ENCODE measurements around the gene FBXL17.
"Not testable (repeated sequence)": the region's sequence is repeated elsewhere in the genome, so short reads cannot be mapped to it uniquely, and the experiment has no call there.

Gene FBXL17

DNA sequence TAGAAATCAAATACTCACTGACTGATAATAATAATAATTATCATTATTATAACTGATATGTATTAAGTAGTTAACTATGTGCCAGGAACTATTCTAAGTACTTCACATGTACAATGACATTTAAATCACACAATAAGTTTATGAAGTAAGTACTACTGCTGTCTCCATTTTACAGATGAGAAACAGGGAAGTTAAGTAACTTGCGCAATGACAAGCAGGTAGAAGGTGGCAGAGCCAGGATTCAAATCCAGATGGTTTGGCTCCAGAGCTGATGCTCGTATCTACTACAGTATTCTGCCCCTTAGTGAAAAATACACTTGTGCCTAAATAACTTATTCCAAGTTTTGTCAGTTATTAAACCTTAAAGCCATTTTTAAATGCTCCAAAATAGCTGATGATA is 217.3 kb downstream of the FBXL17 start:
- DNase-seq (ENCODE audit: low read depth, low spot score), result no peak

DNA sequence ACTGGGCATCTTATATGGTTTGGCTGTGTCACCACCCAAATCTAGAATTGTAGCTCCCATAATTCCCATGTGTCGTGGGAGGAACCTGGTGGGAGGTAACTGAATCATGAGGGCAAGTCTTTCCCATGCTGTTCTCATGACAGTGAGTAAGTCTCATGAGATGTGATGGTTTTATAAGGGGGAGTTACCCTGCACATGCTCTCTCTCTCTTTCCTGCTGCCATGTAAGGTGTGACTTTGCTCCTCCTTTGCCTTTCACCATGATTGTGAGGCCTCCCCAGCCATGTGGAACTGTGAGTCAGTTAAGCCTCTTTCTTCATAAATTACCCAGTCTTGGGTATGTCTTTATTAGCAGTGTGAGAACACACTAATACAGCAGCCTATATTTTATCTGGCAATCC is 229.0 kb downstream of the FBXL17 start:
- not testable (repeated sequence) for DNase-seq (ENCODE audit: low read depth, low spot score)

DNA sequence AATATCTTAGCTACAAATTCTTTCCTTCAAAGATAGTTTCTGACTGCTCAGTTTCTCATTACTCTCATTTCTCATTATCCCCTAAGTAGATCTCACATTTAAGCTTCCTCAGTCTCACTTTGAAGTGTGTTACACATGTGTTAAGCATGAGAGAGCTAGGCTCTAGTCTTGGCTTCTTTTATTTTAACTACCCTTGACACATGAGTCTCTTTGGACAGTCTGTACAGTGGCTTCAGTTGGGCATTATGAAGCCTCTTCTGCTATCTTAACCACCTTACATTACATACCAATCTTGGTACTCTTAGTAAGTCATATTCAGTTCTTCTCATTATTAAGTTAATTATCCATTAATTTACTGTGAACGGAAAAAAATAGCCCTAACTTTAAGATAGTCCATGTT is 232.5 kb downstream of the FBXL17 start:
- DNase-seq (ENCODE audit: low read depth, low spot score), result no peak

DNA sequence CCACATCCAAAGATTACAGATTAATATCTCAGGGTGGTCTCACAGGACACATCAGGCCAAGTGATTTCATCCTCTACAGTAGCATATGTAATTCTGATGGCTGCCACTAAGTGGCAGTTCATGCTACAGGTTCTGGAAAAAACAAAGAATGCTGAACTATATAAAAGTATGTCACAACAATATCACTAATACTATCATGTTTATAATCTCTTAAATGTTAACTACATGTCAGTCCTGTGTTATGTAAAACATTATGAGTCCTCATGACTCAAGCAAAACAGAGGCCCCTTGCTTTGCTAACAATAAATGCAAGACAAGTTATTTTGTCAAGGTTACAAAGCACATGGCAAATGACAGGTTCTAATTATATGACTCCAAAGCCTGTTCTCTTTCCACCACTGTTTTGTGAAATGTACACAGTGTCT is 233.2 kb downstream of the FBXL17 start:
- peak; percentile 38 for DNase-seq (ENCODE audit: low read depth, low spot score)

DNA sequence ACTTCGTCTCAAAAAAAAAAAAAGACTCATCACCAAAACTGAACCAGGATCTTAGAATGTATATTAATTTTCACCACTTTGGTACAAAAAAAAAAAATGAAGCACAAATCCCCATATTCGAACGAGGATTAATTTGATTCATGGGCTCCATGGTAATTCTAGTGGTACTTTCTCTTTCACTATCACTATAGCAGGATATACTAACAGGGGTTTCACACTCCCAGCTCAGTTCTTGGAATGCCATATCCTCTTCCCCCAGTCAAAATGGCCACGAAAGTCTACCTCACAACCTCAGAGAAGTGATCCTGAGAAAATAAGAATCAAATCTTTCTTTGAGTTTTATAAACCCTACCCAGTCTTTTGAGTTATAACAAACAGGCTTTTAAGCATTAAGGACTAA is 235.7 kb downstream of the FBXL17 start:
- DNase-seq (ENCODE audit: low read depth, low spot score), result no peak

DNA sequence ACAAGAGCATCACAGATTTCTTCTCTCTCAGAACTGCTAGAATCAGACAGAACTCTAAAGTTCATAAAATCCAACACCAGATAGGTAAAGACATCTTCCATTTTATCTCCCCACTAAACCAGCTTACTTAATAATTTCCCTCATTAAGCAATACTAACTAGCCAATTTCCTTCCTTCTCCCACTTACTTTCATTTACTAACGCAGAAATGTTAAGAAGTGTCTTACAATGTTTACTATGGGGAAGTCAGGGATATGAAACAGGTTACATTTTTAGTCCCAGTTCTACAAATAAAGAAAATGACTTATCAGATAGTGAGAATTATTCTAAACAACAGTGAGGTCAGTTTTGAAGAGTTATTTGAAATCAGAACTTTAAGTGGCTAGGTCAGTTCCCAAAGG is 236.5 kb downstream of the FBXL17 start:
- no peak for DNase-seq (ENCODE audit: low read depth, low spot score)

DNA sequence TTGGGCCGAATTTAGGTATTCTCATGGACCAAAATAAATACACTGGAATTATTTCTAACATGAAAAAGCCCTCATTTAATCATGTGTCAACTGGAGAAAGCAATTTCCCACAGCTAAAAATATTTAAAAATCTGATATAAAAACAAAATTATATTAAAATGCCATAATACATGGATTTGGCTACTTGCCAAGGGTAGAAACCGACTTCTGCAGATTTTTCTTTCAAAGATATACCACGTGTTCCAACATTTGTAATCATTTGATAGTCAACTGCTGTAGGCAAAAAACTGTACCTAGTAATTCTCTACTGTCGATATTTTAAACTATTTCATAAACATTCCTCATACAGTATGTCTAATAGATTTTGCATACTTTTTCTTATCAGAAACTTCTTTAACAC is 237.6 kb downstream of the FBXL17 start:
- DNase-seq (ENCODE audit: low read depth, low spot score), result no peak

DNA sequence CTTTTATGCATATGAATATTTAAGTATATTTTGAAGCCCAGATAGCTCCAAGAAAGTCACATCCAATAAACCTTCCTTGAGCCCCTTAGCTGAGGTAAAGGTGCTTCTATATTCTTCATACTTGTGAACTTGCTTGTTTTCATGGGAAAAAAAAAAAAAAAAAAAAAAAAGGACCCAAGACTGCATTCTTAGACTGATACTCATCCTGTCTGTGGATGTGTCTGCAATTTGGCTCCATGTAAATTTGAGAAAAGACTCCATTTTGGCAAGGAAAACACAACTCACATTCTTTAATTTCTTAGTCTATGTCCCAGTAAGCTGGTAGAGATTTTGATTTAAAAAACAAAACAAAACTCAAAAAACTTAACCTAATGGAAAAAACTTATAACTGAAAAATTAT is 238.3 kb downstream of the FBXL17 start:
- peak; percentile 70 for DNase-seq (ENCODE audit: low read depth, low spot score)

DNA sequence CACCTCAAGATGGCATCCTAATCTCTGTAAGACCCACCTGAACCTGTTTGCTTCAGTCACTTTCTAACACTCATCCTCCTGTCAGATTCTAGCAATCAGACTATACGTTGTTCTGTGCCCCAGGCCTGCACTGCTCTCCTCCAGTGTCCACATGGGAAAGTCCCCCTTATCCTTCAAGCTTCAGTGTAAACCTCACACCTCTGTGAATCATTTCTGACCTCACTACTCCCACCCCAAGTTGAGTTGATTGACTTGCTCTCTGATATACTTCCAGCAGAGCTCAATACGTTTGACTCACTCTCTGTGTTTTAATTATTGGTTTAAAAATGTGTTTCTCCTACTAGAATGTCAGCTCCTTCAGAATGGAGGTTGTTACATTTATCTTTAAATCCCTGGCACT is 240.2 kb downstream of the FBXL17 start:
- DNase-seq (ENCODE audit: low read depth, low spot score), result peak; percentile 43

DNA sequence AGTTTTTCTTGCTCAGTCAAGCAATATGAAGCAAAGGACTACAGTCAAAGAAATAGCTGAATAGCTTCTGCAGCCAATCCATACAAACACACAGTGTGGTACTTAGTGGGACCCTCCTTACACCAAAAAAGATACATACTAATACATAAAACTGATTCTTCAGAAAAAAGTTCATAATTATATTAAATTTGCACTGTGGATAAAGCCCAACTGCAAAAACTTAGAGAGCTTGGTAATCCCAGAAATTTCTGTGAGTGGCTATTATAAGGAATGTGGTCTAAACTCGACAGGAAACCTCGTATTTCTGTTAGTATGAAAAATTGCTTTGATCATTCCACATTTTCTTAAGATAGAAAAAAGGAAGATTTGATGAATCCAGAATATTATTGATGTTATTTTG is 245.4 kb downstream of the FBXL17 start:
- DNase-seq (ENCODE audit: low read depth, low spot score), result no peak

DNA sequence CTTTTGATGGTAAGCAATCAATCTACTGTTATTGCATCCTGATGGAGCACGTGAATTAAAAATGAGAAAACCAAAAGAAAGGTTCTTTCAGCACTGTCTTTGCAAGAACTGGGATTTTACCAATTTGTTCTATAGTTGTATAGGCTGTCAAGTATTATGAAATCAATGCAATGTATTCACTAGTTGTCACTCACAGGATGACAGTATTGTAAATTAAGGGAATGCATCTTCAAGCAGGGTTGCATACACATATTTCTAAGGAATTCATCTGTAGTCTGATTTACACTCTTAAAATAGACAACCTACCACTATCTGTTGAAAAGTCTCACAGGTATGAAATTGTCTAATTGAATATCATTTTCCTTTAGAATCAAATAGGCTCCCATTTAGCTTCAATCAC is 252.8 kb downstream of the FBXL17 start:
- DNase-seq (ENCODE audit: low read depth, low spot score), result no peak

DNA sequence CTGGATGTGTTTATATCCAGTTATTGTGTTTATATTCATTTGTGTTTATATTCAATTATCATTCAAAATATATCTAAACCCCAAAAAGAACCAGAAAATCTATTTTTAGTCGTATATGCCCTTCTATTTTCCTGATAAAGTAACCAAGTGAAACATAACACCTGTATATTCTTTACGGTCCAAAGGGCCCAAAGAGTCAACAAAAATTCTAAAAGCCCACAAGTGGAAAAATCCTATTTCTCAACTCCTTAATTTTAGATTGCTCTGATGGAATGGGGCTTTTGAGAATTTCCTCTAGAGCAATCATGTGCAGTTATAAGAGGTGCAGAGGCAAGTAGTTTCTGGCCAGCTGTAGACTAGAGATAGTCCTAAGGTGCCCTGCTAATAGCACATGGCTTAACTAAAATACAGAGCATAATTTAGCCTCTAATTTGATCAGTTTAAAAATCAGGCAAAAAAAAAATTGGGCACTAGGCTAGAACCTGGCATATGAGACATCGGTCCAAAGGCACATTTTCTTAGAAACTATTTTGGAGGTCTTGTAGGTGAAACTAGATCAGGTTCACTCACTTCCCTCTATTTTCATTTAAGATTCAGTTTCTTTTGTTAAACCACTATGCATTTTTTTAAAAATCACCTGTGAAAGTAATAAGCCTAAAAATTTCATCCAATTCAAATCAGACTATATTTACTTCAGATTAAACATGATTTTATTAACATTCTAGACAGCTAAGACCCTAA is 256.0 kb downstream of the FBXL17 start:
- DNase-seq (ENCODE audit: low read depth, low spot score), result no peak

DNA sequence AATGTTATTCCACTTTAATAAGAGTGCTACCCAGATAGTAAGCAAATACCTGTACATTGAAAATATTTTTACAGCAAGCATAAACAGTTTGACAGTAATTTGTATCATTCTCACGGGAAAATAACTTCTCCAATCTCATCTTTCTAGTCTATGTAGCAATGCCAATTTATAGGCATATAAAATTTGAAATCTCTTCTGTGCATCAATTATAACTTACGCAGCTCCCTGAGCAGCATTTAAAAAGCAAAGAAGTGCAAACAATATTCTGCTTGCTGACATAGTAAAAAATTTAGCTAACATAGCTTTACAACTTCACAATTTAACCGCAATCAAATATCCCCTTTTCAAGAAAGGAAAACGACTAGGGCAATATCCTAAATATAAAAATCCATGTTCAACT is 257.3 kb downstream of the FBXL17 start:
- DNase-seq (ENCODE audit: low read depth, low spot score), result no peak

DNA sequence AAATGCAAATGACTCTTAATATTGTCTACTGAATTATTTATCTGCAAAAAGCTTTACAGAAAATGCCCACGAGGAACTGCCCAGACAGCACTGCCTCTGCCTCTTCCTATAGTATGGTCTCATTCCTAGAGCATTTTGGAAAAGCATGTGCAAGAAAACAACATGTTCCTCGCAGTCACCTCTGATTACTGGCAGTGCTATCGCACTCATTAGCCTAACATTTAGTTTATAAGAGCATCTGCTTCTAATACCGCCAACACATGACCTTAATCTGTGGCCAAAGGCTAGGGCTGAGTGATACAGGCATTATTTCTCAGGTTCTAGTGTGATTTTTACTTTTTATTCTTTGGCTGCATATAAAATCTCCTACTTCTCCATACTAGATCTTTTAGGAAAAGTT is 259.2 kb downstream of the FBXL17 start:
- DNase-seq (ENCODE audit: low read depth, low spot score), result no peak

DNA sequence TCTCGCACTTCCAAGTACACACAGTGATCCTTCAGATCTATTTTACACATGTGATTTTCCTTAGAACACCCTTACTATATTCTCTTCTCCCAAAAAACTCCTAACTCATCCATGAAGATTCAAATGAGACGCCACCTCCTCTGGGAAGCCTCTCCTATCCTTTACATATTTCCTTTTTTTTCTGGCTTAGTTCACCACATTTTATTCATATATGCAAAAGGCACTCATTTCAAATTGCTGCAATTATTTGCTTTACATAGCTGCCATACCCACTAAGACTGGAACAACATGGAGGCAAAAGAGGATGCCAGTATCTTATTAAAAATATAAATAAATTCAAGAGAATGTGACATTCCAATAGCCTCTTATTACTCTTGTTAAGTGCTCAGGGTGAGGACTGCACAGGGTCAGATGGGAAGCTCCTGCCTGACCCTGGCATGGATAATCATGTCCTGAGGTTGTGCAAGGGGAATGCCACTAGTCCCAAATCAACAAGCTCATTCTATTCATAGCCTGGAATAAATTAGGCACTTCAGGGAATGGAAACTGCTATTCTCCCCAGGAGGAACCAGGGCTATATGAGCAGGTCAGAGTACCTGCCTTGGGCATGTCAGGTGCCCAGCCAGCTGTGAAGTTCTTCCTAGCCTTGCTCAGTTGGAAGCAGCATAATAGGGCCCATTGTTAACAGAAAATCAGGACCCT is 262.9 kb downstream of the FBXL17 start:
- no peak for DNase-seq (ENCODE audit: low read depth, low spot score)

DNA sequence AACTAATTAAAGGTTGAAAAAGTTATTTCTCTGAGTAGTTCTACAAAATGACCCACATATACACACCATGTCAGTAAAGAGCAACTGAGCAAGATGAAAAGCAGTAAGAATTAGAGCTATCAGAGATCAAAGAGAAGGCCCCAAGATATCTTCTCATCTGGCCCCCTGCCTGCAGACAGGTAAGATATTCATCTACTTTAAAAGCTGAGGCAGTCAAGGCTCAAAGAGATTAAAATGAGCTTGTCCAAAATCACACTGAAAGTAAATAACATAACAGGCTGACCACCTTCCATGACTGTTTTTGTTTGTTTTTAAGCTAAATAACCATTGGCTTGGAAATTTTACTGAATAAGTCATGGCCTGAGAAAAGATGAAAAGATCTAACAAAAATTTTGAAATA is 266.2 kb downstream of the FBXL17 start:
- no peak for DNase-seq (ENCODE audit: low read depth, low spot score)

DNA sequence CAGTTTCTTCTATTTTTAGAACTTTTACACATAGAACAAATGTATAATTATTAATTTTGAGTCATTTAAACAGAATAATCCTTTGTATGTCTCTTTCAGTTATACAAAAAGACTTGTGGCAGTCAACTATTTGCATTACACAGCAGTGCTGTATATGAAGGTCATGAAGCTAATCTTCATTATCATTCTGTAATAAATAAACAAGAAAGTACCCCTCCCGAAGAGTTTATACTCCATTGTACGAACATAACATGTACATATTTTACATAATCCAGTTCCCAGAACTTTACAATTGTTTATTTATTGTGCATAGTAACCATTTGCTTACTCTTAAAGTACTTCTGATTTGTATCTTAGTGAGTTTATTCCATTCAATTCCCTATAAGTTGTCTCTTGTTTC is 267.9 kb downstream of the FBXL17 start:
- no peak for DNase-seq (ENCODE audit: low read depth, low spot score)

DNA sequence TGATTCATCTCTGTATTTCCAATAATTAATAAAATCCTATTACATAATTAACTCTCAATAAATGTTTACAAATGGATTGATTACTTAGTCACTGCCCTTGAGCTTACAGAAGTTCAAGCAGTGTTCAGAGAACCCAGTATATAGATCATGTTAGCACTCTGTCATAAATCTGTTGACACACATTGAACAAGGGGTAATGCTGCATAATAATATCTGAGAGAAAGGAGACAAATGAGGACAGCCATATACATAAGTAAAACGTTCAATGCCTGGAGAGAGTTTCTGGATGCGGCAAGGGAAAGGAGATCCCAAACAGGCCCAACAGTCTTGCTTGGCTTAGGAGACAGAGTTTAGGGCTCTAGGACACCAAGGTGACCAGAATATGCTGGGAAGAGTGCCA is 270.2 kb downstream of the FBXL17 start:
- no peak for DNase-seq (ENCODE audit: low read depth, low spot score)

DNA sequence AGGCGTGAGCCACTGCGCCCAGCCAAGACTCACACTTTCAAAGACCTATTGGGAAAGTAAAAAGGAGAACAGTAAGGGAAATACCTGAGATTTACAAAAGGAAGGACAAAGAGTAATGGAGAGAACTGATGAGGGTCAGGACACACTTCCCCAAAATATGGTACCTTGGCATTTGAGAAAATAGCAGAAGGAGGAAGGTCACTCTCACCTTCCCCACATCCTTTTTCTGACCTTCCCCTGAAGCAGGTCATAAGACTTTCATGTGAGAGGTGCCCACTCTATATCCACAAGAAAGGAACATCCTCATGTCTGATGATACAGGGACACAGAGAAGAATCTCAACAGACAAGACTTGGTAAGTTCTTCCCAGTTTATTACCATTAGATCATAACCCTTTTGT is 272.8 kb downstream of the FBXL17 start:
- no peak for DNase-seq (ENCODE audit: low read depth, low spot score)

DNA sequence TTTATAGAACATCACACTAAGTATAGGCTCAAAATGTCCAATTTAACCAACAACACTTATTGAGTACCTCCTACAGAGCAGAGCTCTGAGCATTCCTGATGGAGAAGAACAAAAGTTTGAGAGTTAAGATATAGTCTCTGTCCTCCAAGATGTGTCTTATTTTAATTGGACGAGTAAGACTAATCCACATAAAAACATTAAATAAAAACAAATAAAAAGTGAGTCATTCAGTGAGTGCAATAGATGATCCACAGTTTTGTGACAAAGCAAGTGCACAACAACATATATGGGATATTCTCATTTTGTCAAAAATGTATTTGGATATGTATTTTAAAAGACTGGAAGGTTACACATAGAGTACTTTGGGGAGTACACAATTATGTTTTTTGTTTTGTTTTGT is 277.4 kb downstream of the FBXL17 start:
- DNase-seq (ENCODE audit: low read depth, low spot score), result no peak

DNA sequence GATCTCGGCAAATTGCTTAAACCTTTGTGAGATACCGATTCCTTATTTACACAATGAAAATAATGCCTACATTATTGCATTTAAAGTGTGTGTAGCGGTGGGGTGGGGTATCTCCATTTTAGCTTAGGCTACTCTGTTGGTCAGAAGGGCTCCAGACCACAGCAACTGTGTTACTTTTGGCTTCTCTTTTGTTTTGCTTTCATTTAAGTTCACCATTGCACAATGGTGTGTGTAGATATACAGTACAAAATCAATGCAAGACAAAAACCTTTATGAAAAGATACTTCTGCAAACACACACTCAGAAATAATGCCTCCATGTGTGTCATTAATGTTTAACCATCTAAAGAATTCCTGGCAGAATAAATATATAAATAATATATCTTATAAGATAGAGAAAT is 279.4 kb downstream of the FBXL17 start:
- DNase-seq (ENCODE audit: low read depth, low spot score), result peak; percentile 33

DNA sequence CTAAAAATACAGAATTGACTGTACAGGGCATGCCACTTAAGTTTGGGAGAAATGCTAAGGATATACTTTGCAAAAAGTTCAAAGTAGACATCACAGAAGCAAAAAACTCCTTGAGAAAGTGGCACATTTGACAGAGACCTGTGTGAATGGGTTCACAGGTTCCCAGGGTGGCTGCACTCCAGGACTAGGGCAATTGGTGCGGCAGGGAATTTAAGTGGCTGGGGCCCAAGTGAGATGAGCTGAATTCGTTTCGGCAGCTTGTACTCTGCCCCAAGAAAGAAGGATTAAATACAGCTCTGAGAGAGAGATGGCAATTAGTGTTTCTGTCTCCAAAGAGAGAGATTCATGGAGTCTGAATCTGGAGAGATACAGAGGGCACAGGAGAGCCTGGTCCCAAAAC is 280.1 kb downstream of the FBXL17 start:
- DNase-seq (ENCODE audit: low read depth, low spot score), result peak; percentile 28

DNA sequence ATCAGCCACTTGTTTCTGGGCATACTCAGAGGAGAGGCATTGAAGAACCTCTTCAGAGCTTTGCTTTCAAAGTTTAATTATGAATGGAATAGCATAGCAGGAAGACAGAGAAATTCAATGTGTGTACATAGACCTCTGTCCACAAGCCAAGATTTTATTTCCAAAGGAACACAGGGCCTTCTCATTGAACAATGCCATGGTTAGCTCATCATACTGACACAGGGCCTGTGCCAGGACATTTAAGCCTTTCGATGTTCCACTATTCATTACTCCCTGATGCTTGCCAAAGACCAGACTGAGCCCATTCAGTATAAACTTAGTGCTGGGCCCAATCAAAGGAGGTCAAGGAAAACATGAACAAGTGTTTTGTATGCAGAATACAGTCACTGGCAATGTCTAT is 280.8 kb downstream of the FBXL17 start:
- peak; percentile 48 for DNase-seq (ENCODE audit: low read depth, low spot score)

DNA sequence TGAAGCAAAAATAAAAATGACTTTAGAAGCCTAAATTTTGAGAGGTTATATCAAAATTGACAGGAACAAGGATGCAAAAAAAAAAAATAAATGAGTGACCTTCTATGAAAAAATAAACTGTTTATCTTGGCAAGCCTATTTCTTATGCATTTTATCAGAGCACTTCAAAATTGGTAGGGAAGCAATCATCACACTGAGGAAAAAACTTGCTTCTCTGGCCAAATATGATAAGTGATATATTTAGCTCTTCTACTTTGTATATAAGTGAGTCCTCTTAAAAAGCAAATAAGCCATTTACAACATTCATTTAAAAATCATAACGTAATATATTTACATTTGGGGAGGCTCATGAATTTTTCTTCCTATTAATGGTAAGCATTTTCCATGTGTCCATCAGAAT is 287.1 kb downstream of the FBXL17 start:
- no peak for DNase-seq (ENCODE audit: low read depth, low spot score)

Data from astrocyte of the hippocampus (primary cell).